ENCODE data around the gene PRKAG2.

- no peak for TF ChIP-seq CTCF (IDR thresholded peaks at IDR 0.05)
- TF ChIP-seq POLR2AphosphoS5 (IDR thresholded peaks at IDR 0.05), result no peak
- no peak for TF ChIP-seq POLR2A (IDR thresholded peaks at IDR 0.05)
Measured at GRCh38 chr7:151786936-151787335, 90.0 kb downstream of the PRKAG2 start.

All from breast epithelium (tissue), 3 donors.